K562 (cell line): ENCODE measurements around the gene PTPN12. TPM values are rescaled to one million over a fixed set of nuclear protein-coding genes. Genes with fewer than 3 reads are reported as not detected.
"Not testable (repeated sequence)": the region's sequence is repeated elsewhere in the genome, so short reads cannot be mapped to it uniquely, and the experiment has no call there.

Experiments used
- ATAC-seq: fragments of 200-7000 bp; cut with Tn5 transposase; 3 replicates; pipeline ENCODE4 v1.9.1; 2020; ENCODE audit warnings: moderate library complexity
- BruUV-seq: library from RNA; stranded (reverse); fragments of 400-500 nt; replicated peaks from 2 replicates; lab custom pipeline; 2021; lab: Mats Ljungman, UMichigan
- CTCF ChIA-PET: fragments of 300-600 bp; formaldehyde crosslinking; extraction: SDS; loops from one replicate; lab custom pipeline; 2021; ENCODE audit warnings: low intra/inter-chr PET ratio; lab: Yijun Ruan, JAX
- POLR2A ChIA-PET: fragments of 300-600, 350-650 bp; sonication (Branson Sonifier 250); formaldehyde crosslinking; extraction: SDS; loops from one replicate; lab custom pipeline; 2021; ENCODE audit warnings: antibody characterized with exemption, inconsistent platforms; lab: Yijun Ruan, JAX
- DNase-seq, 4 experiments: peaks; one replicate each; pipeline versions ENCODE4 v3.0.0 to v3.0.0-alpha.2; 2011 to 2018; ENCODE audit warnings: low spot score in 3 of 4, mixed read lengths in 3 of 4; ENCODE audit errors: extremely low read depth in 1 of 4
- FAIRE-seq: peaks from 2 replicates; lab custom pipeline; 2011; peaks lifted over from hg19 to GRCh38; lab: Jason Lieb, UNC
- H2AFZ ChIP-seq: 2 replicates; pipeline ENCODE4 v1.6.0; 2011; ENCODE audit warnings: low read depth, low read length, control low read depth, inconsistent platforms
- H3K27ac ChIP-seq: fragments of 200-600 bp; 3 replicates; pipeline ENCODE4 v1.8.0; 2011; ENCODE audit warnings: low read depth, mild to moderate bottlenecking, control low read depth, inconsistent platforms, low read length, moderate library complexity, mixed read lengths; ENCODE audit errors: extremely low read depth
- H3K27me3 ChIP-seq, 2 experiments: fragments of 300-600 bp in 1 of 2; 2 replicates in 1 of 2; 3 replicates in 1 of 2; pipeline versions ENCODE4 v1.6.0 to v1.8.0; 2011; ENCODE audit warnings: inconsistent platforms in 2 of 2, low read length in 2 of 2, mild to moderate bottlenecking in 1 of 2, mixed read lengths in 1 of 2, moderate library complexity in 1 of 2; ENCODE audit not compliant: control insufficient read depth in 2 of 2, insufficient read depth in 2 of 2
- H3K36me3 ChIP-seq: fragments of 300-600 bp; 3 replicates; pipeline ENCODE4 v1.8.0; 2011; ENCODE audit warnings: mild to moderate bottlenecking, low read length, inconsistent platforms; ENCODE audit not compliant: control insufficient read depth, insufficient read depth
- H3K4me1 ChIP-seq, 2 experiments: fragments of 200-600 bp in 1 of 2; replicated peaks in 1 of 2; 2 replicates in 1 of 2; 3 replicates in 1 of 2; pipeline versions ENCODE4 v1.5.1 to v1.8.0; 2011; ENCODE audit warnings: inconsistent platforms in 2 of 2, low read length in 2 of 2, mild to moderate bottlenecking in 1 of 2, mixed read lengths in 1 of 2, moderate library complexity in 1 of 2; ENCODE audit not compliant: control insufficient read depth in 2 of 2, insufficient read depth in 2 of 2
- H3K4me2 ChIP-seq: 2 replicates; pipeline ENCODE4 v1.6.1; 2011; ENCODE audit warnings: low read length, control low read depth, inconsistent platforms, mixed read lengths; ENCODE audit not compliant: insufficient read depth
- H3K4me3 ChIP-seq: fragments of 200-600 bp; sonication (generic), shearing (Covaris generic); 2 replicates; pipeline ENCODE4 v1.5.1; 2016; ENCODE audit warnings: control low read depth, inconsistent platforms
- H3K79me2 ChIP-seq: fragments of 200-600 bp; 3 replicates; pipeline ENCODE4 v1.8.0; 2011; ENCODE audit warnings: low read length, inconsistent platforms; ENCODE audit not compliant: control insufficient read depth, insufficient read depth
- H3K9ac ChIP-seq, 2 experiments: 2 replicates each; pipeline versions ENCODE4 v1.6.0 to v1.6.1; 2011; ENCODE audit warnings: low read depth in 2 of 2, low read length in 2 of 2, control low read depth in 1 of 2, inconsistent platforms in 1 of 2, mild to moderate bottlenecking in 1 of 2, mixed read lengths in 1 of 2; ENCODE audit not compliant: insufficient read depth in 1 of 2
- H3K9me1 ChIP-seq: one replicate; pipeline ENCODE4 v1.6.0; 2011; ENCODE audit warnings: inconsistent platforms, mild to moderate bottlenecking, low read length, moderate library complexity; ENCODE audit not compliant: control insufficient read depth, insufficient read depth
- H3K9me3 ChIP-seq: replicated peaks from 2 replicates; pipeline ENCODE4 v1.5.1; 2011; ENCODE audit warnings: low read depth, low read length, inconsistent platforms; ENCODE audit not compliant: control insufficient read depth, insufficient read depth
- H4K20me1 ChIP-seq: replicated peaks from 2 replicates; pipeline ENCODE4 v1.6.1; 2011; ENCODE audit warnings: low read length, inconsistent platforms, mixed read lengths; ENCODE audit not compliant: control insufficient read depth, insufficient read depth
- ARID1B ChIP-seq: fragments of 450-650 bp; IDR thresholded peaks from 2 replicates; pipeline ENCODE4 v1.6.1; 2016; ENCODE audit warnings: antibody characterized with exemption, mild to moderate bottlenecking, inconsistent platforms
- BRD9 ChIP-seq: fragments of 450-650 bp; IDR thresholded peaks from 2 replicates; pipeline ENCODE4 v1.6.1; 2018; ENCODE audit warnings: low read depth; ENCODE audit not compliant: partially characterized antibody
- CBFA2T2 ChIP-seq: fragments of 450-650 bp; conservative IDR thresholded peaks from 2 replicates; pipeline ENCODE4 v1.6.1; 2017; ENCODE audit warnings: mild to moderate bottlenecking
- CBFA2T3 ChIP-seq: fragments of 450-650 bp; IDR thresholded peaks from 2 replicates; pipeline ENCODE4 v1.6.1; 2017
- DPF2 ChIP-seq: fragments of 450-650 bp; IDR thresholded peaks from 2 replicates; pipeline ENCODE4 v1.6.1; 2016
- FOXK2 ChIP-seq, 2 experiments: fragments of 450-650 bp; IDR thresholded peaks in 1 of 2; conservative IDR thresholded peaks in 1 of 2; 2 replicates each; pipeline ENCODE4 v1.6.1; 2016; ENCODE audit warnings: low read depth in 2 of 2, mild to moderate bottlenecking in 1 of 2
- HLTF ChIP-seq: fragments of 450-650 bp; IDR thresholded peaks from 2 replicates; pipeline ENCODE4 v1.6.1; 2016
- KDM1A ChIP-seq, 2 experiments: fragments of 450-650 bp; IDR thresholded peaks; 2 replicates each; pipeline ENCODE4 v1.6.1; 2016; ENCODE audit warnings: mild to moderate bottlenecking in 2 of 2
- LARP7 ChIP-seq: fragments of 450-650 bp; IDR thresholded peaks from 2 replicates; pipeline ENCODE4 v1.6.1; 2016
- SMARCA4 ChIP-seq: fragments of 450-650 bp; IDR thresholded peaks from 2 replicates; pipeline ENCODE4 v1.6.1; 2016
- SMARCE1 ChIP-seq: fragments of 450-650 bp; IDR thresholded peaks from 2 replicates; pipeline ENCODE4 v1.7.1; 2016; ENCODE audit warnings: mild to moderate bottlenecking
- TRIM24 ChIP-seq, 2 experiments: fragments of 450-650 bp; IDR thresholded peaks; 2 replicates each; pipeline ENCODE4 v1.6.1; 2016
- WGBS: fragments of 100-300 bp; shearing (Covaris generic); methylation state at CpG from one replicate; pipeline ENCODE4 v1.1.6; 2016; ENCODE audit warnings: low coverage, mixed read lengths; ENCODE audit not compliant: insufficient coverage; ENCODE audit errors: missing lambda C conversion rate; 5-methylcytosine and 5-hydroxymethylcytosine counted together
- in situ Hi-C: fragments of 300-500 bp; cut with MboI; formaldehyde crosslinking; loops from 4 replicates; pipeline ENCODE4 v1.15.0; 2018; ENCODE audit warnings: inconsistent platforms, mixed read lengths
- intact Hi-C: fragments of 100-400 bp; cut with micrococcal nuclease; formaldehyde crosslinking; loops from 2 replicates; pipeline ENCODE4 v1.14.2; 2022
- polyA plus RNA-seq, 8 experiments: library from polyadenylated mRNA; depleted of rRNA in 4 of 8; stranded (reverse) in 5 of 8; unstranded in 3 of 8; fragments of >200 nt; fragmentation: Nextera tagmentation in 2 of 8; fragmentation: Illumina TruSeq in 1 of 8; extraction: Ambion mirVana in 2 of 8; extraction: Trizol in 1 of 8; gene quantifications; 2 replicates each; pipeline versions ENCODE4 v1.2.1 to v1.2.3, GENCODE V29; 2011 to 2014; ENCODE audit warnings: inconsistent platforms in 1 of 8, missing spikeins in 1 of 8
- total RNA-seq, 7 experiments: library from RNA; depleted of rRNA in 6 of 7; stranded (reverse); fragments of >200 nt in 6 of 7; fragmentation: Illumina TruSeq in 2 of 7; extraction: Trizol in 2 of 7; gene quantifications; 2 replicates each; pipeline versions ENCODE4 v1.2.1 to v1.2.3, GENCODE V29; 2011 to 2021; ENCODE audit warnings: low replicate concordance in 1 of 7
- TF ChIP-seq, protein P1 (sequence below), 2 experiments: fragments of 450-650 bp; IDR thresholded peaks; 2 replicates each; pipeline ENCODE4 v1.6.1; 2016

The PTPN12 gene
- total and polyA plus RNA-seq, 9 of the 15 experiments (the other 6 are each of a cell fraction or from before 2014, with no cell fraction given): 15.3 to 79.8 (median 26.6) TPM

DNA sequence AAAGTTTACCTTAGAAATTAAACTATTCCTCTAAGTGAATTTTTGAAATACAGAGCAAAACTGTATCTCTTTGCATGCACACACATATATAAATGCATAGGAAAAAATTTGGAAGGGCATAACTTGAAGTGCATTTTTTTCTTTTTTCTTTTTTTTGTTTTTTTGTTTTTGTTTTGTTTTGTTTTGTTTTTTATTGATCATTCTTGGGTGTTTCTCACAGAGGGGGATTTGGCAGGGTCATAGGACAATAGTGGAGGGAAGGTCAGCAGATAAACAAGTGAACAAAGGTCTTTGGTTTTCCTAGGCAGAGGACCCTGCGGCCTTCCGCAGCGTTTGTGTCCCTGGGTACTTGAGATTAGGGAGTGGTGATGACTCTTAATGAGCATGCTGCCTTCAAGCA is 4.4 kb upstream of the PTPN12 start:
- H3K27me3 ChIP-seq, CTCF ChIA-PET, DNase-seq: not testable (repeated sequence)

More for the DNA sequence above, 4.4 kb upstream of the PTPN12 start:
- H3K9me3 ChIP-seq, H3K4me2 ChIP-seq, H3K9ac ChIP-seq, H3K4me3 ChIP-seq, ATAC-seq, FAIRE-seq, in situ Hi-C loops: not testable (repeated sequence)
- Histone ChIP-seq H3K27ac (peak overlapping the region; percentile 29; the same call in 1 of the 3 replicates), H2AFZ (peak overlapping the region; percentile 25; the same call in 1 of the 2 replicates), H3K79me2 (peaks cover 14% of the 10 kb centered on the region)
- POLR2A ChIA-PET: interaction anchor here (0.7 to 1.1 kb wide), 2 partner anchors 10 to 53 kb away, joined by 3 read pairs; no protein-coding TSS in a partner anchor
- peak; percentile 38 for TF ChIP-seq BRD9
- peak; percentile 62; the same call in 1 of the 2 replicates for TF ChIP-seq DPF2
- TF ChIP-seq SMARCA4: peak; percentile 41; the same call in 1 of the 2 replicates
- TF ChIP-seq HLTF: 0 out of 2 replicates have a peak, but pooled peaks have one; percentile 54
- TF ChIP-seq ARID1B: peak; percentile 46; the same call in 1 of the 2 replicates
- peak; percentile 27 to 34; a peak in 1 of 4 replicates for TF ChIP-seq FOXK2 (conservative IDR thresholded peaks at IDR 0.05 in 1 of 2, IDR thresholded peaks at IDR 0.05 in 1 of 2; ENCODE audit: low read depth in 2 of 2)
- TF ChIP-seq CBFA2T2: peak; percentile 31
- peak; percentile 19; the same call in 1 of the 2 replicates for TF ChIP-seq SMARCE1
- 0 out of 4 replicates have a peak, but pooled peaks of 1 of the 2 experiments have one; percentile 10 for TF ChIP-seq TRIM24 (IDR thresholded peaks at IDR 0.05)
- TF ChIP-seq CBFA2T3: peak; percentile 66
- 0 out of 2 replicates have a peak, but pooled peaks have one; percentile 59 for TF ChIP-seq LARP7
- TF ChIP-seq KDM1A (IDR thresholded peaks at IDR 0.05): 0 out of 4 replicates have a peak, but pooled peaks of 1 of the 2 experiments have one; percentile 8
- TF ChIP-seq, protein P1, sequence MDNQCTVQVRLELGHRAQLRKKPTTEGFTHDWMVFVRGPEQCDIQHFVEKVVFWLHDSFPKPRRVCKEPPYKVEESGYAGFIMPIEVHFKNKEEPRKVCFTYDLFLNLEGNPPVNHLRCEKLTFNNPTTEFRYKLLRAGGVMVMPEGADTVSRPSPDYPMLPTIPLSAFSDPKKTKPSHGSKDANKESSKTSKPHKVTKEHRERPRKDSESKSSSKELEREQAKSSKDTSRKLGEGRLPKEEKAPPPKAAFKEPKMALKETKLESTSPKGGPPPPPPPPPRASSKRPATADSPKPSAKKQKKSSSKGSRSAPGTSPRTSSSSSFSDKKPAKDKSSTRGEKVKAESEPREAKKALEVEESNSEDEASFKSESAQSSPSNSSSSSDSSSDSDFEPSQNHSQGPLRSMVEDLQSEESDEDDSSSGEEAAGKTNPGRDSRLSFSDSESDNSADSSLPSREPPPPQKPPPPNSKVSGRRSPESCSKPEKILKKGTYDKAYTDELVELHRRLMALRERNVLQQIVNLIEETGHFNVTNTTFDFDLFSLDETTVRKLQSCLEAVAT (IDR thresholded peaks at IDR 0.05): 0 out of 4 replicates have a peak, but pooled peaks of 1 of the 2 experiments have one; percentile 52
- TF ChIP-seq, all 486 proteins: peak for 13; not testable (repeated sequence) for 473
- H3K9me1 ChIP-seq, intact Hi-C loops, H4K20me1 ChIP-seq, BruUV-seq, H3K36me3 ChIP-seq: not testable (repeated sequence)
- WGBS: 0% methylated on average over 3 of the region's 3 CpGs
- peaks cover 18 to 21% of the 10 kb centered on the region in 2 experiments; a peak in 4 of 5 replicates for H3K4me1 ChIP-seq
